Measurements from ENCODE around the gene KLHL26.
A peak's percentile ranks its signal among the peaks of the same experiment; 100 is the strongest.

Gene KLHL26

DNA sequence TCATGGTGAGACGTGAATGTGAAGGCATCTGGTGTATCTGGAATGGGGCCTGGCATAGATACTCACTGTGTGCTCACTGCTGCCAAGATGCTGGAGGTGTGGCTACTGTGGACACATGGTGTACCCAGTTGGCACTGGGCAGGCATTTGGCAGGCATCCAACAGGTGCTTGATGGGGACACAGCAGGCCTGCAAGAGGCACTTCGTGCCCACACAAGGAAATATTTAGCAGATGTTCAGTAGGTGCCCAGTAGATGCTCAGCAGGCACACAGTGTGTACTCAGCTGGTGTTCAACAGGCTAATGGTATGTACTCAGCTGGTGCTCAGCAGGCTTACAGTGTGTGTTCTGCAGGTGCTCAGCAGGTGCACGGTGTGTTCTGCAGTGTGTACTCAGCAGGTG, 60.9 kb downstream of the KLHL26 start:
- no peak for DNase-seq

DNA sequence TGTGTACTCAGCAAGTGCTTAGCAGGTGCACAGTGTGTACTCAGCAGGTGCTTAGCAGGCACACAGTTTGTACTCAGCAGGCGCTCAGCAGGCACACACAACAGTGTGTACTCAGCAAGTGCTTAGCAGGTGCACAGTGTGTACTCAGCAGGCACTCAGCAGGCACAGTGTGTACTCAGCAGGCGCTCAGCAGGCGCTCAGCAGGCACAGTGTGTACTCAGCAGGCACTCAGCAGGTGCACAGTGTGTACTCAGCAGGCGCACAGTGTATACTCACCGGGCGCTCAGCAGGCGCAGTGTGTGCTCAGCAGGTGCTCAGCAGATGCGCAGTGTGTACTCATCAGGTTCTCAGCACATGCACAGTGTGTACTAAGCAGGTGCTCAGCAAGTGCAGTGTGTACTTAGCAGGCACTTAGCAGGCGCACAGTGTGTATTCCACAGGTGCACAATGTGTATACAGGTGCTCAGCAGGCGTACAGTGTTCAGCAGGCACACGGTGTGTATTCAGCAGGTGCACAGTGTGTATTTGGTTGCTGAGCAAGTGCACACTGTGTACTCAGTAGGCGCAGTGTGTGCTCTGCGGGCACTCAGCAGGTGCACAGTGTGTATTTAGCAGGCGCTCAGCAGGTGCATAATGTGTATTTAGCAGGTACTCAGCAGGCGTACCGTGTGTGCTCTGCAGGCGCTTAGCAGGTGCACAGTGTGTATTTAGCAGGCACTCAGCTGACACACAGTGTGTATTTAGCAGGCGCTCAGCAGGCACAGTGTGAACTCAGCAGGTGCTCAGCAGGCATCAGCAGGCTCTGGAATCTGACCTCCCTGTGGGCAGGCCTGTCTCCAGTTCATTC, 61.7 kb downstream of the KLHL26 start:
- no peak for DNase-seq

DNA sequence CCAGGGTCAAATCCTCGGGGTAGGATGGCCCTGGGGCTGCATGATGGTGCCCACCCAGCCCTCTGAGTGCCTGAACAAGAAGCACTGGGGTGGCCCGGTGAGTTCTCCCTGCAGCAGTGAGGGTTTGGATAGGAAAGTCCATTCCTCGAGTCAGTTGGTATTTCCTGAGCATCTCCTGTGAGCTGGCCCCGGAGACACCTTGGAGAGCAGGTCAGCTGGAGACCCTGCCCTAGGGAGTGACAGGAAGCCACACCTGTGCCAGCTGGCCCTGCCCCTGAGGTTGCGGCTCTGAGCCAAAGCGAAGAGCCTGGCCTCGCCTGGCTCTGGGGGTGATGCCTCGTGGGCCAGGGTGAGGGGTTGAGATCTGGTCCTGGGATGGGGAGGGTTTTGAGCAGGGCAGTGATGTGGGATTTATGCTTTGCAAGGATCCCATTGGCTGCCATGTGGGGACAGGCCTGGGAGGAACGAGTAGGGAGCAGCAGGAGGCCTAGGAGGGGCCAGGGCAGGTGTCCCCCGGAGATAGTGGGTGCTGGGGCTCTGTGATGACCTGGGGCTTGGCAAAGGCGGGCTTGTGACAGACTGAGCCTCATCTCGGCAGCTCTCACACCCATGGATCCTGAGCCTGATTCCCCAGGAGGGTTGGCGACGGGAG, 62.7 kb downstream of the KLHL26 start:
- DNase-seq = peak; percentile 15

GRCh38 chr19:18700501-18701249, 63.8 kb downstream of the KLHL26 start:
- peak; percentile 72 for DNase-seq

DNA sequence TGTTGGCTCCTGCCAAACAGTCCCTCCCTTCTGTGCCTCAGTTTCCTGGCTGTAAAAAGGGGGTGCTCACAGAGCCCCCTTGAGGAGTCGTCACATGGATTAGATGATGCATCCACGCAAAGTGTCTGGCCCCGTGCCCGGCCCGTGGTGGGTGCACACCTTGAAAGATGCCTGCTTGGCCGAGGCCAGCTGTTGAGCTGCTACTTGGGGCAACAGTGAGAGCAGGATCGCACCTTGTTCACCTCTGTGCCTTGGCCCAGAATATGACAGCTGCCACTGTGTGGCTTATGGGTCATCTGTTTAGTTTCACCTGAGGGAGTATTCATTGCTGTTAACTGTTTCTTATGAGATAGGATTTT, 64.4 kb downstream of the KLHL26 start:
- DNase-seq = no peak

GRCh38 chr19:18704054-18704453, 67.2 kb downstream of the KLHL26 start:
- no peak for DNase-seq

GRCh38 chr19:18704971-18705370, 68.1 kb downstream of the KLHL26 start:
- no peak for DNase-seq

DNA sequence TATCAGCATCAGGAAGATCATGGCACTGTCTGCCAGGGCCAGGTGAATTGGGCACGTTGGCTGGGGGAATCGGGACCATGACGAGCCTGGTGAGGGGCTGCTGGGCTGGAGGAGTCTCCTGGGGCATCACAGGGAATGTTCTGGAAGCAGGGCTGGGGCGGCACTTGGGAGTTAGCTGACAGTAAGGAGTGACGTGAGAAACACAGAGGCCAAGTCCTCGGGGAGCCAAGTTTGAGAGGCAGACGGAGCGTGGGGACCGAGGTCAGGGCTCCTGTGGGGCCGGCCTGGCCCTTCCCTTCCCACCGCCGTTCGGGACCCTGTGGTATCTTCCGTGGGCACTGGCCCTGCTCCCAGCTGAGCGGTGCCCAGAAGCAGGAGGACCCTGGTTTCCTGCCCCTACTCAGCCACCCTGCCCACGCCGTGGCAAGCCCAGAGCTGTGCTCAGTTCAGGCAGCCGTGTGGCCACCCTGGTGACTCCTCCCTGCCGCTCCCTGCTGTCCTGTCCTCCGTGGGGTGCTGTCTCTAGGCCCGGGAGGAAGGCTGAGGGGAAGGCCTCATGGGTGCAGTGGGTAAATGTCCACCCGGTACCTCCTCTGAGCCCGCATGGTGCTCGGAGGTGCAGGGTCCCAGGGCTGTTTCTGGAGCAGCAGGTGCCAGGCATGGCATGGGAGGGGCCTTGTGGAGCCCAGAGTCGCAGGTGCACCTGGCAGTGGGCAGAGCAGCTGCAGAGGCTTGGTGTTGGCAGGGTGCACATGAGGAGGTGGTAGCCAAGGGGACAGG, 71.8 kb downstream of the KLHL26 start:
- no peak for DNase-seq

GRCh38 chr19:18709546-18709945, 72.7 kb downstream of the KLHL26 start:
- no peak for DNase-seq

DNA sequence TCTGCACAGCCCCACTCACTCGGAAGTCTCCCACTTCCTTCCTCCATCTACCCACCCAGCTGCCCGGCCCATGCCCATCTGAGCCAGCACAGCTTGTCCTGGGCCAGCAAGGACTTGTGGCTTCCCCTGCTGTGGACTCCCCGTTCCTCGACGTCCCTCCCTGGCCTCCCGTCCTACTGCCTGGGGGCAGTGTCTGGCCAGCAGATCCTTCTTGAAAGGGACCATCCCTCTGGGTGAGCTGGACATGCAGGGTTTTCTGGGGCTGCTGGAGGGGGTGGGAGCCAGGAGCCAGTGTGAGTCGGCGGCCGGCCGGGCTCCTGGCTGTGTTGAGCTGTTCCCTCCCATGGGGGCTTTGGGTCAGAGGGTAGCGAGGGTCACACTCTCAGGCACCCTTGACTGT, 73.4 kb downstream of the KLHL26 start:
- no peak for DNase-seq

DNA sequence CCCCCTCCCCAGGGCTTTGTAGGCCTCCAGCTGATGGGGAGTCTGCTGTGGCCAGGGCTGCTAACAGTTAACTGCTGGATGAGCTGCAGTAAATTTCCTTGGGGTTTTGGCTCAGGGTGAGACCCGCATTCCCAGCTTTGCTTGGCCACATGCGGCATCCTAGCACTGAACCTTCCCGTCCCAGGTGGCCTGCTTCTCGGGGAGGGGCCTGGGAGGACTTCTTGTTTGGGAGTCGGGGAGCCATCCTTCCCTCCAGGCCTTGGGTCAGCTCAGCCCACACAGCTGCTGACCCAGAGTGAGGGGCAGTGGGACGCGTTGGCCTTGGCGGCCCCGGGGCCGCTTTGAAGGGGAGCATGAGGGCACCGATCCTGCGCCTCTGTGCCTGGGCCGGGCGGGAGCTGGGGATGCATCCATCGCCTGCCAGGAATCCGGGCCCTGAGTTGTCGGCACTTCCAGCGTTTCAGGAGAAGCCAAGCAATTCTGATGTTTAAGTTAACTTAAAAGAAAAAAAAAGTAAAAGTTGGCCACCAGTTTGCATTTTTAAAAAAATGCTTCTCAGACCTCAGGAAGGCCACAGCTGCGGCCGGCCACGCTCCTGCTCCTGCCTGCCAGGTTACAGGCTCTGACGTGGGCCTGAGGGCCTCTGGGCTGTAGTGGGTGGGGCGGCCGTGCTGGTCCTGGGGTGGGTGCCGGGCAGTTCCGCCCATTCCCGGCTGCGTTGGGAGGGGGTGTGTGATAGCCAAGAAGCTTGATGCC, 74.3 kb downstream of the KLHL26 start:
- no peak for DNase-seq

DNA sequence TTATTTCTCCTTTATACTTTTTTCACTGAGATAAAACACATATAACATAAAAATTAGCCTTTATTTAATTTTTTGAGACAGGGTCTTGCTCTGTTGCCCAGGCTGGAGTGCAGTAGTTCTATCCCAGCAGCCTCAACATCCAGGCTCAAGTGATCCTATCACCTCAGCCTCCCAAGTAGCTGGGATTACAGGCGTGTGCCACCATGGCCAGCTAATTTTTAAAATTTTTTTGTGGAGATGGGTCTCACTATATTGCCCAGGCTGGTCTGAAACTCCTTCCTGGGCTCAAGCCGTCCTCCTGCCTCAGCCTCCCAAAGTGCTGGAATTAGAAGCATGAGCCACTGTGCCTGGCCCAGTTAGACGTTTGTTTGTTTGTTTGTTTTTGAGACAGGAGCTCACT, 75.1 kb downstream of the KLHL26 start:
- no peak for DNase-seq

DNA sequence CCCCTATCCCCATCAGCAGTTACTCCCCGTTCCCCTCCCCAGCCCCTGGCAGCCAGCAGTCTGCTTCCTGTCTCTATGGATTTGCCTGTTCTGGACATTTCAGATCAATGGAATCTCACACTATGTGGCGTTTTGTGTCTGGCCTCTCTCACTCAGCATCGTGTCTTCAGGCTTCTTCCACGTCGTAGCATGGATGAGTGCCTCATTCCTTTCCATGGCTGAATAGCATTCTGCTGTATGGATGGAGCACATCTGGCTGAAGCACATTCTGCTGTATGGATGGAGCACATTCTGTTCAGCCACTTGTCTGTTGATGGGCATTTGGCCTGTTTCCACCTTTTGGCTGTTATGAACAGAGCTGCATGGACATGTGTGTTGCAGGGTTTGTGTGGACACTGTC, 76.2 kb downstream of the KLHL26 start:
- no peak for DNase-seq

- no peak for DNase-seq
Measured at GRCh38 chr19:18713550-18714117, 76.8 kb downstream of the KLHL26 start.

DNA sequence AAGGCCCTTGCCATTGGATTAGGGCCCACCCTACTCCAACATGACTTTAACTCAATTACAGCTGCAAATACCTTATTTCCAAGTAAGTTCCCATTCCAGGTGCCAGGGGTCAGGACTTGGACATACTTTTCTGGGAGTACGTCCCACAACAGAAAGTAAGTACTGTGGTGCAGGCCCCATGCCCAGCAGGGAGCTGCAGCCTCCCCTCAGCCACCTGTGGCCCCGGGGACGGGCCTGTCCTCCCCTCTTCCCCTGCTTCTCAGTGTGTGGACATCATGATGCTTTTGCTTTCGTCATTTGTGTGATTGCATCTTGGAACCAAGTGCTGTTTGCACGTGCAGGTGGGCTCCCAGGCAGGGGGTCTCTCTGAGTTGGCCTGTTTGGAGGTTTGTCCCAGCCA, 78.6 kb downstream of the KLHL26 start:
- no peak for DNase-seq

DNA sequence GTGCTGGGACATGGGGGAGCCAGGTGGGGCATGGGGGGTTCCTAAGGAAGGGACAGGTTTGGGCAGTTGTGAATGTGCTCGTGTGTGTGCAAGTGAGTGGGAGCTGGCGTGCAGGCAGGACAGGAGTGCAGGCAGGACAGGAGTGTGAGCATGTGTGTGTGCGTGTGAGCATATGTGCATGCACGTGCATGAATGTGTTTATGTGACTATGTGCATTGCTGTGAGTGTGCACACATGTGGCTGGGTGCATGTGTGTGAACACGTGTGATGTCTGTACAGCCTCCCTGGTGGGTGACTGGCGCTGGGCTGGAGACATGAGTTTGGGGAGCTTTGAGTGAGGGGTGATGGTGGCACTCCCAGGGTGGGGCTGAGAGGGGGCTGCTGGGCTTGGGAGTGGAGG, 80.0 kb downstream of the KLHL26 start:
- no peak for DNase-seq

DNA sequence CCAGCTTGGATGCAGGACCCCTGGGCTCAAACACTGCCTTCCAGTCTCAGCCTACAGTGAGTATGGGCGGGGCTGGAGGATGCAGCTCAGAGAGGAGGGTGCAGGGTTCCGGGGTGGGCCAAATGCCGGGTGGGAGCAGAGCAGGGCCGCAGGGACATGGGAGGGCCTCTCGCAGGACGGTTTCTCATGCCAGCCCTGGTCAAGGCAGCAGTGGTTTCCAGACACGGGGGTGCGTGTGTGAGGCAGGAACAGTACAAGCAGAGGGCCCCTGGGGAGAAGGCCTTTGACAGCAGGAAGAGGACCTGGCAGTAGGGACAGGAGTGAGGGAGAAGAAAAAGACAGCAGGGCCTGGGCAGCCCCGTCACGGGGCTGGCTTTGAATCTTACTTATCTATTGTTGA, 80.8 kb downstream of the KLHL26 start:
- no peak for DNase-seq

DNA sequence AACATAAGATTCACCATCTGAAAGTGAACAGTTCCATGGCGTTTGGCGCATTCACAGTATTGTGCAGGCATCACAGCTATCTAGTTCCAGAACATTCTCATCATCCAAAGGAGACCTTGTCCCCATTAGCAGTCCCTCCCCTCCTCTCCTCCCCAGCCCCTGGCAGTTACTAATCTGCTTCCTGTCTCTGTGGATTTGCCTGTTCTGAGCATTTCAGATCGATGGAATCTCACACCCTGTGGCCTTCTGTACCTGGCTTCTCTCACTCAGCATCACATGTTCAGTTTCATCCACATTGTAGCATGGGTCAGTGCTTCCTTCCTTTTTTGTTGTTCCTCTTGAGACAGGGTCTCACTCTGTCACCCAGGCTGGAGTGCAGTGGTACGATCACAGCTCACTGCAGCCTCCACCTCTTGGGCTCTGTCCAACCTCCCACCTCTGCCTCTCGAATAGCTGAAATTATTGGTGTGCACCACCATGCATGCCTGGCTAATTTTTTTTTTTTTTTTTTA, 81.2 kb downstream of the KLHL26 start:
- DNase-seq = no peak

DNA sequence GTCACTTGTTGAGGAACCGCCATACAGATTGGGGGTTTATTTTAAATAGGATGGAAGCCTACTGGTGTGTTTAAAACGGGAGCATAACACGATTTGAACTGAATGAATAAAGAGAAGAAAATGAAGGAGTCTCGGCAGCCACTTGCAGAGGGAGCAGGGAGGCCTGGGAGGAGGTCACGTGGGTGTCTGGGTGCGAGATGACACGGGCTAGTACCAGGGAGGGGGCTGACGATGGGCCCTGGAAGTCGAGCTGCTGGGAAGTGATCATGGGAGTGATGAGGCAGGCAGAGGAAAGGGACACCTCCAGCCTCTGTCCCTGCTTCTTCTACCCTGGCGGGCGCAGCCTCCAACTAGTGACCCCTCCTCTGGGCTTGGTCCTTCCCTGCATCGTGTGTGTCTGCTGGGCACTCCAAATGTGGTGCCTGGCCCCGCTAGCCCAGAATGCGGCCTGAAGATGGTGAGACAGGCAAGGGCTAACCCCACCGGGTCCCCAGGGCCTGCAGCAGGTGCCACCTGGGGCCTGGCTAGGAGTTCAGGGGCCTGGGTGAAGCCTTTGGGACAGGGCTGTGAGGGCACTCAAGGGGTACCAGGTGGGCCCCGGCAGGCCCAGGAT, 82.1 kb downstream of the KLHL26 start:
- DNase-seq = no peak

GRCh38 chr19:18719541-18719940, 82.7 kb downstream of the KLHL26 start:
- no peak for DNase-seq
